ENCODE data around the gene MYO15B.
A peak's percentile ranks its signal among the peaks of the same experiment; 100 is the strongest.

Gene MYO15B

DNA sequence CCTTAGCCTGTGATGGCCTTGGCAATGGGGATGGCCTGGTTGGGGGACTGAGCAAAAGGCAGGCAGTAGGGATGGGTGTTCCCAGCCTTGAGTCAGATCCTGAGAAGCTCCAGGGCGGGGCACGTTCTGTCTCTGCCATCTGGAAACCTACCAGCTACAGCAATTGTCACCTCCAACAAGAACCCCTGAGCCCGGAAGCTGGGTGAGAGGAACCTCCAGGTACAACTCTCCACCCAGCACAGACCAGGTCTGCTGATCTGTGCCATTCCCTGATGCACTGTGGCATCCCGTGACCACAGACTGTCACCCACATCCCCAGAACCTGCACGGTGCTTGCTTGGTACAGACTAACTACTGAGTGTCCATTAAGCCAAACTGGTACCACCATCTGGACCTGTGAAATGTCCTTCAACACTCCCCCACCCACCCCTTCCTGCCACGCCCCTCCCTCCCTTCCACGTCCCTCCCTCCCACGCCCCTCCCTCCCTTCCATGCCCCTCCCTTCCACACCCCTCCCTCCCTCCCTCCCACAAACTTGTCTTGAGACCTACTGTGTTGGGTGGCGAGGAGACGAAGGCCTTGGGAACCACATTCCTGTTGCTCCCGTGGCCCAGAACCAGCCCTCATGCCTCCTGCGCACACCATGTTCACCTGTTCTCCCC, 16.6 kb downstream of the MYO15B start:
- no peak for DNase-seq

DNA sequence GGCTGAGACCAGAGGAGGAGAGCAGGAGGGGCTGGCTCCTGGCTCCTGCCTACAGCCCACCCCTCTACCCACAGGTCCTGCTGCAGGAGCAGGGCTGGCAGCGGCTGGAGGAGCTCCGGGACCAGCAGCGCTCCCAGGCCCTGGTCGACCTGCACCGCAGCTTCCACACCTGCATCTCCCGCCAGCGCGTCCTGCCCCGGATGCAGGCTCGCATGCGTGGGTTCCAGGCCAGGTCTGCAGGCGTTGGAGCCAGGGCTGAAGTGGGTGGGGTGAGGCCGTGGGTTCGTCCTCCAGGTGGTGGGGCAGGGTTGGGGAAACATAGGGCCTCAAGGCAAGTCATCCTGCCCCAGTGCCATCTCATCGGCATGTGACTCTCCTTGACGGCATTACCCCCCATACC, 18.2 kb downstream of the MYO15B start:
- no peak for DNase-seq

DNA sequence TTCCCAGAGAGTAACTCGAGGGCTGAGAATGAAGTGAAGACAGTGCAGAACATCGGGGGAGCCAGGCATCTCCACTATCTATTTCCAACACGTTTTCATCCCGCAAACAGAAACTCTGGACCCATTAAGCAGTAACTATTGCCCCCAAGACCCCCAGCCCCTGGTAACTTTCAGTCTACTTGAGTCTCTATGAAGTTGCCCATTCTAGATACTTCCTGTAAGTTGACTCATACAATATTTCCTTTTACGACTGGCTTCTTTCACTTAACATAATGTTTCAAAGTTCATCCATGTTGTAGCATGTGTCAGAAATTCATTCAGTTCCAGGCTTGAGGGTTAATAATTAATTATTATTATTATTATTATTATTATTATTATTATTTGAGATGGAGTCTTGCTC, 19.5 kb downstream of the MYO15B start:
- DNase-seq = no peak

DNA sequence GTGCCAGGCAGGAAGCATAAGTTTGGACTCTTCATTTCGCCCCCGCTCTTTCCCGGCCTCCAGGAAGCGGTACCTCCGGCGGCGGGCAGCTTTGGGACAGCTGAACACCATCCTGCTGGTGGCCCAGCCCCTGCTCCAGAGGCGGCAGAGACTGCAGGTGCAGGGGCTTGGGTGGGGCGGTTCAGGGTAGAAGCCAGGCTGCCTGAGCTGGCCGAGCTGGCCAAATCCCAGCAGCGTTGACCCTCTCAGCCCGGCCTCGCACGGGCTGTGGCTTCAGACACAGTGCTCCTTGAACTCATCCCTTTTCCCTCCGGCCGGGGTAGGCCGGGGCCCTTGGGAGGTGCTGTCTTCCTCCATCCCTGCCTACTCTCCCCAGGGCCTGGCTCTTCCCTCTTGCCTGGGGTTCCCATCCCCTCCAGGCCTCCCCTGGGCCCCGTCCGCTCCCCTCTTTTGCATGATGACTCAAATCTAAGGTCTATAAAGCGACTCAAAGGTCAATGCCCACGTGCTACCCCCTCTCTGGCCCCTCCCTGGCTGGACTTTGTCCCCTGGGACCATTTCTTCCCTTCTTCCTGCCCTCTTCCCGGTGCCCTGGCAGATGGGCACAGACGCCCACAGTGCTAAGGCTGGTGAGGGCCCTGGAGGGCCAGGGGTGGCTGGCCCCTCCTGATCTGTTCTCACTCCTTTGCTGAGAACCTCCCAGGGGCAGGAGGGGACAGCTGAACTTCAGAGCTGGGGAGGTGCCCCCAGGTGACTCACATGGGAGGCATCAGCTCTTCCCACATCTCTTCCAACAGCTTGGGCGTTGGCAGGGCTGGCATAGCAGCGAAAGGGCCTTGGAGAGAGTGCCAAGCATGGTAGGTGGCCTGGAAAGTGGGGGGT, 22.7 kb downstream of the MYO15B start:
- DNase-seq = no peak

DNA sequence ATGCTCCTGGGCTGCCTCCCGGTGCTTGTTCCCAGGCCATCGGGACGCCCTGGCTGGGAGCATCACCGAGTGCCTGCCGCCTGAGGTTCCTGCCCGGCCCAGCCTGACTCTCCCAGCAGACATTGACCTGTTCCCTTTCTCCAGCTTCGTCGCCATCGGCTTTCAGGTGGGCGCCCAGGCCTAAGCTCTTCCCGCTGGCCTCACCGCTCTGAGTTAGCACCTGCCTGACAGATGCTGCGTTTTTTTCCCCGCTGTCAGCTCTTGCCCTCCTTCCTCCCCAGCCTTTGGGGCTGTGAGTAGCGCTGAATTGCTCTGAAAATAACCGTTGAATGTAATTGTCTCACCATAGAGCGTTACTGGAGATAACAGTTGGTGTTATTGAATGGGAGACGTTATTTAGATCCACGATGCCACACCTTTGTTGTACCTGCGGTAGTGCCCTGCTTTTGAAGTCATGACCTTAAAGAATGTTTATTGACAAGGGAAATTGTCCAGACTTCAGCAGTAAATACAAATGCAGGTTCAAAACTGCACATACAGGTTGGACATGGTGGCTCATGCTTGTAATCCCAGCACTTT, 24.3 kb downstream of the MYO15B start:
- DNase-seq = no peak

DNA sequence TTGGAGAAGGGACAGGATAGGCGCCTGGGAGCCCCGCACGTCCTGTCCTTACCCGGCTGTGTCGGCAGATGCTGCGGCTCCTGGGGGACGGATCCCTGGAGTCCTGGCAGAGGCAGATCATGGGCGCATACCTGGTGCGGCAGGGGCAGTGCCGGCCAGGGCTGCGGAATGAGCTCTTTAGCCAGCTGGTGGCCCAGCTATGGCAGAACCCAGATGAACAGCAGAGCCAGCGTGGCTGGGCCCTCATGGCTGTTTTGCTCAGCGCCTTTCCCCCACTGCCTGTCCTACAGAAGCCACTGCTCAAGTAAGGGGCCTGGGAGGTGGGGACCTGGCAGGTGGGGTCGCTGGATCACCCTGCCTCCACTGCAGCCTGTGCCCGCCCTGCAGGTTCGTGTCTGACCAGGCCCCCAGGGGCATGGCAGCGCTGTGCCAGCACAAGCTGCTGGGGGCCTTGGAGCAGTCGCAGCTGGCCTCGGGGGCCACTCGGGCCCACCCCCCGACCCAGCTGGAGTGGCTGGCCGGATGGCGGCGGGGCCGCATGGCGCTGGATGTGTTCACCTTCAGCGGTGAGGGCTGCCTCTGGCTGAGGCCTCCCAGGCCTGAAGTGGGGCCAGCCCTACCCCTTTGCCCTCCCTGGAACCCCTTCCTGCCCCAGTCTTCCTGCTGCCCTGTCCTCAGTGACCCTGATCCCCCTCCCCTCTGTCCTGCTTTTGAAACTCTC, 25.5 kb downstream of the MYO15B start:
- DNase-seq = no peak

DNA sequence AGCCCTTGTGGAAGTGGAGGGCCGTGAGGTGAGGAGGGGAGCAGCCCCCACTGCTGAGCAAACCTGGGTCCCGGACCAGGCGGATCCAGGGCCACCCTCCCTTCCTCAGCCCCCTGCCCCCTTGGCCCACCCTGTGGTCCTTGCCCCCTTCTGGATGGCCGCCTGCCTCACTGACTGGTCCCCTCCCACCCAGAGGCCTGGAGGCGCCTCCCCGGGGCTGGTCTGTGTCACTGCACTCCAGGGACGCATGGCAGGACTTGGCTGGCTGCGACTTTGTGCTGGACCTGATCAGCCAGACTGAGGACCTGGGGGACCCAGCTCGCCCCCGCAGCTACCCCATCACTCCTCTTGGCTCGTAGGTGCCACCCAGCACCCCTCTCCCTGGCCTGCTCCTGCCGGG, 26.4 kb downstream of the MYO15B start:
- no peak for DNase-seq

DNA sequence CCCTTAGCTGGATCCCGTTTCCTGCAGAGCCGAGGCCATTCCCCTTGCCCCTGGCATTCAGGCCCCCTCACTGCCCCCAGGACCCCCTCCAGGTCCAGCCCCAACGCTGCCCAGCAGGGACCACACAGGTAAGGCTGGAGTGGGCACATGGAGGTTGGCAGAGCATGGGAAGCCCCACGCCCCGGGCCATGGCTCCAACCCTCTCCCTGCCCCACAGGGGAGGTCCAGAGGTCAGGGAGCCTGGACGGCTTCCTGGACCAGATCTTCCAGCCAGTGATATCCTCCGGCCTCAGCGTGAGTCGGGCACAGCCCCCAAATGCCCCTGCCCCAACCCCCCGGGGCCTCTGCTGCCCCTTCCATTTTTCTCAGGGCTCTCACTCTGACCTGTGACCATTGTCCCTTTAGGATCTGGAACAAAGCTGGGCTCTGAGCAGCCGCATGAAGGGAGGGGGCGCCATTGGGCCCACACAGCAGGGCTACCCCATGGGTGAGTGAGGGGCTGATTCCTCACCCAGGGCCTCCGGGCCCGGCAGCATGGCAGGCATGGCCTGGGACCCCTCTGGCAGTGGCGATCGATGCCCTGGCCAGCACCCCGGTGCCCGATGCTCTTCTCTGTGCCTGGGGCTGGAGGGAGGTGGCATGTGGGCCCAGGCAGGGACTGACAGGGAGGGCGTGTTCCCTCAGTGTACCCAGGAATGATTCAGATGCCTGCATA, 27.1 kb downstream of the MYO15B start:
- no peak for DNase-seq

DNA sequence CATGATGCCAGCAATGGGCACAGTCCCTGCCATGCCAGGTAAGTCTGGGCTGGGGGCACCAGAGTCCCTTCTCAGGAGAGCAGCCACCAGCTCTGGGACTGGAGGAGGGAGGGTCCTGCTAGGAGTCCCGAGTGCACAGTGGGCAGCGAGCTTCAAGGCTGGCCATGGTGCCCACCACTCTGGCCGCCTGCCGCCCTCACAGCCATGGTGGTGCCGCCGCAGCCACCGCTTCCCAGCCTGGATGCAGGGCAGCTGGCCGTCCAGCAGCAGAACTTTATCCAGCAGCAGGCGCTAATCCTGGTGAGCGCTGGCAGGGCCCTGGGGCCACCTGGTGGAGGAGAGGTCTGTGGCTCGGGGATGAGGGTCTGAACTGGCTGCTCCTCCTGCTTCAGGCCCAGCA, 27.7 kb downstream of the MYO15B start:
- no peak for DNase-seq

DNA sequence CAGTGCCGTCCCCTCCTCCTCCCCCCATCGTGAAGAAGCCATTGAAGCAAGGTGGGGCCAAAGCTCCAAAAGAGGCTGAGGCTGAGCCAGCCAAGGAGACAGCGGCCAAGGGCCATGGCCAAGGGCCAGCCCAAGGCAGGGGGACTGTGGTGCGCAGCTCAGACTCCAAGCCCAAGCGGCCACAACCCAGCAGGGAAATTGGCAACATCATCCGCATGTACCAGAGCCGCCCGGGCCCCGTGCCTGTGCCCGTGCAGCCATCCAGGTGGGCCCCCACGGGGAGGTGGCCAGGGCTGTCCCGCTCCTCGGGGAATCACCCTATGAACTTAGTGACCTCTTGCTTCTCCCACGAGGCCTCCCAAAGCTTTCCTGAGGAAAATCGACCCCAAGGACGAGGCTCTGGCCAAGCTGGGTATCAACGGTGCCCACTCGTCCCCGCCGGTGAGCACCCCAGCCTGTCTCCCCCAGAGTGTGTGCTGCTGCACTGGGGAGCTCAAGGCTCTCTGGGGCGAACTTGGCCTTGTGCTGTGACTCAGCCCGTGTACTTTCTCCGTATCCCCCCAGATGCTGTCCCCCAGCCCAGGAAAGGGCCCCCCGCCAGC, 29.0 kb downstream of the MYO15B start:
- no peak for DNase-seq

DNA sequence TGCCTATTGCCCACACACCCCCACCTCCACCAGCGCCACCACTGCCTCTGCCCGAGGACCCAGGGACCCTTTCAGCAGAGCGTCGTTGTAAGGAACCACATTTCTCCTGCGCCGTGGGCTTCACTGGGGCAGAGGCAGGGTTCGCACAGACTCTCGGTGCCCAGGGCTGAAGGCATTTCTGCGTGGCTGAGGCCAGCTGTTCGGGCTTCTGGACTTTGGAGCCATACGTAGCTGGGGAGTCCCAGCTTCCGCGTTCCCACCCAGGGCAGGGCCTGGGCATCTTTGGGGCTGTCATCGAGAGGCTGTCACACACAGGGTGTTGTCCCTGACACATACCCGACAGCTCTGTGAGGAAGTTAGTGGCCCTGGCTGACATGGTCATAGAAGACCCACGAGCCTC, 29.6 kb downstream of the MYO15B start:
- no peak for DNase-seq

DNA sequence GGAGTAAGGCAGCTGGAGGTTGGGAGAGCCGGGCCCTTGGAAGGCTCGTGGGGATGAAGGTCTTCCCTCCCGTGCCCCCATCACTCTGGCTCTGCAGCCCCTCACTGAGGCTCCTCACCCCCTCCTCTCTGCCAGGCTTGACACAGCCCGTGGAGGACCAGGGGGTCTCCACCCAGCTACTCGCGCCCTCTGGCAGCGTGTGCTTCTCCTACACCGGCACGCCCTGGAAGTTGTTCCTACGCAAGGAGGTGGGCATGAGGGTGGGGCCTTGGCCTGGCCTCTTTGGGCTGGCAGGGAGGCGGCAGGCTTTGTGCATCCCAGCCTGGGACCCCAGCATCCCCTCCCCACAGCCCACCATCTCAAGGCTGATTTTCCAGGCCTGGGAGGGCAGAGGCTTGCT, 30.1 kb downstream of the MYO15B start:
- DNase-seq = no peak

DNA sequence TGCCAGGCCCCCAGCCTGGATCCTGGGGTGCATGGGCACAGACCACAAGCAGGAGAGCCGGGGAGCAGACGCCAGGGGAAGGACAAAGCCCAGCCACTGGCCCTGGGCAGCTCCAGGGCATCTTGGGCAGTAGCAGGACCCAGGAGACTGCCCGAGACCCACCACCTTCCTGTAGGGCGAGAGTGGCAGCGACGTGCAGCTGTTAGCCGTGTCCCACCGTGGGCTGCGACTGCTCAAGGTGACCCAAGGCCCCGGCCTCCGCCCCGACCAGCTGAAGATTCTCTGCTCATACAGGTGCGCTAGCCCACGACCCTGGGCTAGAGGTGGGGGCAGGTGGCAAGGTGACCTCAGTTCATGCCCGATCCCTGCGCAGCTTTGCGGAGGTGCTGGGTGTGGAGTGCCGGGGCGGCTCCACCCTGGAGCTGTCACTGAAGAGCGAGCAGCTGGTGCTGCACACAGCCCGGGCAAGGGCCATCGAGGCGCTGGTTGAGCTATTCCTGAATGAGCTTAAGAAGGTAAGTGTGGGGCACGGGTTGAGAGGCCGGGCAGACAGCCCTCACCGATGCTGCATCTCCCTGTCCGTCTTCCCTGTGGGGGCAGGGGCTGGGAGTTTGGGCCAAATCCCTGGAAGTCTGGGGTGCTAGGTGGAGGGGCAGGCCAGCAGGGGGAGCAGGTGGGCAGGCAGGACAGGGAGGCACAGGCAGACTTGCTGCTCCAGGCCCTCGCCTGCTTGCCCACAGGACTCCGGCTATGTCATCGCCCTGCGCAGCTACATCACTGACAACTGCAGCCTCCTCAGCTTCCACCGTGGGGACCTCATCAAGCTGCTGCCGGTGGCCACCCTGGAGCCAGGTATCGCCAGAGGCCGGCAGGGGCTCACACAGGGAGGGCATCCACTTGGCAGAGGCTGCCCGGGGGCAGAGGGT, 32.2 kb downstream of the MYO15B start:
- DNase-seq = peak in 1 of 2 experiments; percentile 49

DNA sequence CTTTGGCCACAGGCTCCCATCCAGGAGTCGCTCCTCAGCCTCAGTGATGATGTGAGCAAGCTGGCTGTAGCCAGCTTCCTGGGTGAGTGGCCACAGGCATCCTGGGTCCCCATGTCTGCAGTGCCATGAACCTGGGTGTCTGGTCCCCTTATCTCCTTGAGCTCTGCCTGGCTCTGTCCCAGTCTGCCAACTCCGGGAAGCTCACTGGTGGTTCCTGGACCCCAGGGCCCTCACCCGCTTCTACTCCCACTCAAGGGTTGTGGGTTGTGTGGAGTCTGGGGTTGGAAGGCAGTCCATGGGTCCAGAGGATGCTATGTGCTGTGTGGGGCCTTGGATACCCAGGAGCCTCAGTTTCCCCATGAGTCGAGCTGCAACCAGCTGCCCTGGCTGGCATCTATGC, 33.9 kb downstream of the MYO15B start:
- DNase-seq = no peak

DNA sequence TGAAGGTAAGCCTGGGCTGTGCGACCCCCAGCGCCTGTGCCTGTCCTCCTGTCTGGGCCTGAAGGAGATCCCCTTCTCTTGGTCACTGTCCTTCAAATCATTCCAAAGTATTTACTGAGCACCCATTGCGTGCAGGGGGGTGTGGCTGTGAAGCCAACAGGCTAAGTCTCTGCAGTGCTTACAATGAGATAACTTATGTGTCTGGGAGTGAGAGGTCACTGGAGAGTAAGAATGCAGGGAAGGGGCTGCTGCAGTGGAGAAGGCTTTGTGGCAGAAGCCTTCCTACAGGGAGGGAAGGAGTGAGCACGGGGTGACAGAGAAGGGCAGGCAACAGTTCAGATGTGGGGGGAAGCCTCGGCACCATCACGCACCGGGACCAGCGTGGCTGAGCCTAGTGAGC, 34.5 kb downstream of the MYO15B start:
- no peak for DNase-seq

DNA sequence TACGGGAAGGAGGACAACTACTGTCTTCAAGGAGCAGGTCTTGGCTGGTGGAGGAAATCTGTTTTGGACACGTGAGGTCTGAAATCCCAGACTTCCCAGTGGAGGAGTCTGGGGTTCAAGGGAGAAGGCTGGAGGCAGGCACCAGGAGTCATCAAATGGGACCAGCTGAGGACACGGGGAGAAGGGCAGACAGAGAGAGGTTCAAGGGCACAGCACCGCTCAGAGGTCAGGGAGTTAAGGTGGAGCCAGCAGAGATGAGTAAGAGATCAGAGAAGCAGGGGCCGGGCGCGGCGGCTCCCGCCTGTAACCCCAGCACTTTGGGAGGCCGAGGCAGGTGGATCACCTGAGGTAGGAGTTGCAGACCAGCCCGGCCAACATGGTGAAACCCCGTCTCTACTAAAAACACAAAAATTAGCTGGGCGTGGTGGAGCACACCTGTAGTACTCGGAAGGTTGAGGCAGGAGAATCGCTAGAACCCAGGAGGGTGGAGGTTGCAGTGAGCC, 35.2 kb downstream of the MYO15B start:
- DNase-seq = no peak

DNA sequence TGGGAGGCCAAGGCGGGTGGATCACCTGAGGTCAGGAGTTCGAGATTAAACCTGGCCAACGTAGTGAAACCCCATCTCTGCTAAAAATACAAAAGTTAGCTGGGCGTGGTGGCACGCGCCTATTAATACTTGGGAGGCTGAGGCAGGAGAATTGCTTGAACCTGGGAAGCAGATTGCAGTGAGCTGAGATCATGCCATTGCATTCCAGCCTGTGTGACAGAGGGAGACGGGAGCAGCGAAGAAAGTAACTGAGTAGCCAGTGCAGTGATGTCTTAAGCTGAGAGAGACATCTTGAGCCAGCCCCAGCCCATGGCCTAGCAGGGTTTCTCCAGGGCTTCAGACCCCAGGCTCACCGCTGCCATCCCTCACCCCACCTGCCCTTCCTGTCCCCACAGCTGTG, 35.8 kb downstream of the MYO15B start:
- no peak for DNase-seq

DNA sequence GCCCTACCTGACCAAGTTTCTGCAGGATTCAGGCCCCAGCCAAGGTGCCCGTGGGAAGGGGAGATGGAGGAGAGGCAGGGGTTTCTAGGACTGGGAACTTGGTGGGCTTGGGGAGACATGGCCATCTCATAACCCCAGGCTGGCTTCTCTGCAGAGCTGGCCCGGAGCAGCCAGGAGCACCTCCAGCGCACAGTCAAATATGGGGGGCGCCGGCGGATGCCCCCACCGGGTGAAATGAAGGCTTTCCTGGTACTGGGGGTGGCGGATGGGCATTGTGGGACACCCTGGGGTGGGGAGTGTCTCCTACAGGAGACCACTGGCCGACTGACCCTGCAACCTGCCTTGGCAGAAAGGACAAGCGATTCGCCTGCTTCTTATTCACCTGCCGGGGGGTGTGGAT, 36.4 kb downstream of the MYO15B start:
- no peak for DNase-seq

DNA sequence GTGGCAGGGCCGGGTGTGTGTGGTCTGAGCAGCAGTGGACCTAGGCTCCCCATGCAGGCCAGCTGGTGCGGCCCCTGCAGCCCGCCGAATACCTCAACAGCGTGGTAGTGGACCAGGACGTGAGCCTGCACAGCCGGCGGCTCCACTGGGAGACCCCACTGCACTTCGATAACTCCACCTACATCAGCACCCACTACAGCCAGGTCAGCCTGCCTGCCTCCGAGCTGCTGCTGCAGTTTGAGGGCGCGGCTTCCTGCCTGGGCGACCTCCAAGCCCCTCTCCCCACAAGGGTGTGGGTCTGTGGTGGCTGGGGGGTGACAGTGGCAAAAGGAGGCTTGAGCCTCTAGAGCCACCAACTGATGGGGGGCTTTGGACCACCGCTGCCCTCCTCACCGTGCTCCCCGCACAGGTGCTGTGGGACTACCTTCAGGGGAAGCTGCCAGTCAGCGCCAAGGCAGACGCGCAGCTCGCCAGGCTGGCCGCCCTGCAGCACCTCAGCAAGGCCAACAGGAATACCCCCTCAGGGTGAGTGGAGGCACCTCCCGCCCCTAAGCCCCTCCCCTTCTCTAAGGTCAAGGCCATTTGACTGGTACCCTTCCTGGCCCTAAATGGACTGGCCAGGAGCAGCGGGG, 37.2 kb downstream of the MYO15B start:
- no peak for DNase-seq

DNA sequence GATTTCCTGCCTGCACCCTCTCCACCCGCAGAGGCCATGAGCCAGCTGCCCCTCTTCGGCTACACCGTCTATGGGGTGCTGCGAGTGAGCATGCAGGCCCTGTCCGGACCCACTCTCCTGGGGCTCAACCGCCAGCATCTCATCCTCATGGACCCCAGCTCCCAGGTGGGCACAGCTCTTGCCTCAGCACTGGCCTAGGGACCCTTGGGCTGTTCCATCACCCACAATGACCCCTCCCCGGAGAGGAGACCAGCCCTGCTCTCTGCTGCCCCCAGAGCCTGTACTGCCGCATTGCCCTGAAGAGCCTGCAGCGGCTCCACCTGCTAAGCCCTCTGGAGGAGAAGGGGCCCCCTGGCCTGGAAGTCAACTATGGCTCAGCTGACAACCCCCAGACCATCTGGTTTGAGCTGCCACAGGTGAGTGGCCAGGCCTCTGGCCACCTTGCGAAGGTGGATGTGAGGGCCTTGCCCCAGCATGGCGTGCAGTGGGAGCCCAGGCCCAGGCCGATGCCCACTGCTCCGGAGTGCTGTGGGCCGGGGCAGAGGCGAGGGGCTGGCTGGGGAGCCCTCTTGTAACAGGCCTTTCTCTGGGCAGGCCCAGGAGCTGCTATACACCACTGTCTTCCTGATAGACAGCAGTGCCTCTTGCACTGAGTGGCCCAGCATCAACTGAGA, 38.4 kb downstream of the MYO15B start:
- DNase-seq = no peak

Data from cerebellar nuclear complex (tissue), 1 donor.